ENCODE data around the gene ARMCX4. TPM values are rescaled to one million over a fixed set of nuclear protein-coding genes. Genes with fewer than 3 reads are reported as not detected.
"Not testable (repeated sequence)": the region's sequence is repeated elsewhere in the genome, so short reads cannot be mapped to it uniquely, and the experiment has no call there.

Gene ARMCX4
- total RNA-seq, 8 experiments from 2014 or later = 3.2 to 21.7 (median 9.6) TPM

DNA sequence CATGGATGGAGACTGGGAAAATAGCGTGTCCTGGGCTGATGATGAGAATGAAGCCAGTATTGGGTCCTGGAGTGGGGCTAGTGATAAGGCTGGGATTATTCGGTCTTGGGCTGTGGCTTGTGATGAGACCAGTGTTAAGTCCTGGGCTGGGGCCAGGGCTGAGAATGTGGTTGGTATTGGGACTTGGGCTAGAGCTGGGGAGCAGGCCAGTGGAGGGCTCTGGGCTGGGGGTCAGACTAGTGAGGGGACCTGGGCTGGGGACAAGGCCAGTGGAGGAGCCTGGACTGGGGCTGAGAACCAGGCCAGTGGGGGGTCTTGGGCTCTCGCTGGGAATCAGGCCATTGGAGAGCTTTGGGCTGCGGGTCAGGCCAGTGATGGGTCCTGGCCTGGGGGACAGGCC lies 6.7 kb downstream of the ARMCX4 start:
- in situ Hi-C loops (cut with MboI; ENCODE audit: low pct_unique_long_range_greater_than_20kb in 2 of 9, low sequenced_read_pairs in 9 of 9, unreplicated experiment in 9 of 9) = no loop called here
- H3K27ac ChIP-seq = no peak overlapping the region
- no peaks in the 10 kb centered on the region for H3K4me1 ChIP-seq (replicated peaks in 1 of 2)
- peak in 1 of 8 experiments; percentile 16 for ATAC-seq (replicated peaks in 6 of 8)
- H3K4me3 ChIP-seq = no peak overlapping the region
- no CpG with 5 or more reads among the region's 4 CpGs for WGBS, 10 experiments

DNA sequence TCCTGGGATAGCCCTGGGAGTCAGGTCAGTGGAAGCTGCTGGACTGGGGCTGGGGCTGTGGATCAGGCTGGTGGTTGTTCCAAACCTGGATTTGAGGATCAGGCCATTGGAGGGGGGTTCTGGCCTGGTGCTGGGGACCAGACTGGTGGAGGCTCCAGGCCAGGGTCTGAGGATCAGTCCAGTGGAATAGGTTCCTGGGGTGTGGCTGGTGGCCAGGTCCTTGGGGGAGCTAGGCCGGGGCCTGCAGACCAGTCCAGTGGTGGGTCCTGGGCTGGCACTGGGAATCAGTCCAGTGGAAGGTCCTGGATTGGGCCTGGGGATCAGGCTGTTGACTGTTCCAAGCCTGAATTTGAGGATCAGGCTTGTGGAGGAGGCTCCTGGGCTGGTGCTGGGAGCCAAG lies 8.0 kb downstream of the ARMCX4 start:
- no CpG with 5 or more reads among the region's 1 CpG for WGBS, 10 experiments
- Histone ChIP-seq H3K4me3 (no peak overlapping the region), H3K4me1 (replicated peaks in 1 of 2) (no peaks in the 10 kb centered on the region), H3K27ac (no peak overlapping the region)
- no peak for ATAC-seq (replicated peaks in 6 of 8)
- in situ Hi-C loops (cut with MboI; ENCODE audit: low pct_unique_long_range_greater_than_20kb in 2 of 9, low sequenced_read_pairs in 9 of 9, unreplicated experiment in 9 of 9) = no loop called here

DNA sequence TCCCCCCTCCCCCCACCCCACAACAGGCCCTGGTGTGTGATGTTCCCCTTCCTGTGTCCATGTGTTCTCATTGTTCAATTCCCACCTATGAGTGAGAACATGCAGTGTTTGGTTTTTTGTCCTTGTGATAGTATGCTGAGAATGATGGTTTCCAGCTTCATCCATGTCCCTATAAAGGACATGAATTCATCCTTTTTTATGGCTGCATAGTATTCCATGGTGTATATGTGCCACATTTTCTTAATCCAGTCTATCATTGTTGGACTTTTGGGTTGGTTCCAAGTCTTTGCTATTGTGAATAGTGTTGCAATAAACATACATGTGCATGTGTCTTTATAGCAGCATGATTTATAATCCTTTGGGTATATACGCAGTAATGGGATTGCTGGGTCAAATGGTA lies 17.7 kb downstream of the ARMCX4 start:
- in situ Hi-C loops (cut with MboI; ENCODE audit: low pct_unique_long_range_greater_than_20kb in 2 of 9, low sequenced_read_pairs in 9 of 9, unreplicated experiment in 9 of 9); ATAC-seq (replicated peaks in 6 of 8); H3K27ac ChIP-seq; H3K4me3 ChIP-seq; H3K4me1 ChIP-seq (replicated peaks in 1 of 2): not testable (repeated sequence)
- WGBS, 10 experiments = no CpG with 5 or more reads among the region's 1 CpG

DNA sequence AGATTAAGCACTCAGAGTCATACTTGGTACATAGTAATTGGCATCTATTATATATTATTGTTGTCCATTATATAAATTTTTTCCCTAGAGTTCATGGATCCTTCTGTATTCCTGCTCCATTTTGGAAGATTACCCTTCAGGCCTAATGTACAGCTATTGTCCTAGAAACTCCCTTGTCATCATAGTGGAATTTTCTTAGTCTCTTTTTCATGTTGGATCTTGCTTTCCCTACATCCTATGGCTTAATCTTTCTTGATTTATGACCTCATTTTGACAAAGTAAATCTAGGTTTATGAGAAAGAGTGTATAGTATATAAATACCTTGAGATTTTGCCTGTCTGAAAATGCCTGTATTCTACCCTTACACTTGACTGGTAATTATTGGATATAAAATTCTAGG lies 22.1 kb downstream of the ARMCX4 start:
- no peak for ATAC-seq (replicated peaks in 6 of 8)
- in situ Hi-C loops (cut with MboI; ENCODE audit: low pct_unique_long_range_greater_than_20kb in 2 of 9, low sequenced_read_pairs in 9 of 9, unreplicated experiment in 9 of 9) = no loop called here

DNA sequence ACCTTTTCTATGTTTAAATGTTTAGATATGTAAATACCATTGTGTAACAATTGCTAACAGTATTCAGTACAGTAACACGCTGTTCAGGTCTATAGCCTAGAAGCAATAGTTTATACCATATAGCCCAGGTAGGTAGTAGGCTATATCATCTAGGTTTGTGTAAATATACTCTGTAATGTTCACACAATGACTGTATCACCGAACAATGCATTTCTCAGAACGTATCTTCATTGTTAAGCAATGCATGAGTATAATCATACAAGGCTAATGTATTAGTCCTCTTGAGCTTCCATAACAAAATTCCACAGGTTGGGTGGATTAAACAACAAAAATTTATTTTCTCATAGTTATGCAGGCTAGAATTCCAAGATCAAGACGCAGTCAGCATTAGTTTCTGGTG lies 22.7 kb downstream of the ARMCX4 start:
- no peak for ATAC-seq (replicated peaks in 6 of 8)
- in situ Hi-C loops (cut with MboI; ENCODE audit: low pct_unique_long_range_greater_than_20kb in 2 of 9, low sequenced_read_pairs in 9 of 9, unreplicated experiment in 9 of 9) = no loop called here
- no peaks in the 10 kb centered on the region for H3K4me1 ChIP-seq (replicated peaks in 1 of 2)
- H3K27ac ChIP-seq = no peak overlapping the region
- no peak overlapping the region for H3K4me3 ChIP-seq
- WGBS, 10 experiments = 25 to 100% (median 68%) methylated on average over 1 to 4 of the region's 4 CpGs; no CpG with 5 or more reads in 6 of the 10 experiments

More for the DNA sequence above, 22.1 kb downstream of the ARMCX4 start:
- H3K4me1 ChIP-seq (replicated peaks in 1 of 2) = no peaks in the 10 kb centered on the region
- no peak overlapping the region for H3K4me3 ChIP-seq
- no peak overlapping the region for H3K27ac ChIP-seq

DNA sequence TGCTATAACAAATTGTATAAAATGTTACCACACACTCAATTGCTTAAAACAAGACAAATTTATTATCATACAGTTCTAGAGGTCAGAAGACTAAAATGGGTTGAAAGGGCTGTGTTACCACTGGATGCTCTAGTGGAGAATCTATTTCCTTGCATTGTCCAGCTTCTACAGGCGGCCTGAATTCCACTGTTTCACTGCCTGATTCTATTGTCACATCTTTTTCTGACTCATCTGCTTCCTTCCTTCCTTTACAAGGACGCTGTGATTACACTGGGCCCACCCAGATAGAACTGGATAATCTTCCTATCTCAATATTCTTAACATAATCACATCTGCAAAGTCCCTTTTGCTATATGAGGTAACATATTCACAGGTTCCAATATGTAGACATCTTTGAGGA lies 45.7 kb downstream of the ARMCX4 start:
- Histone ChIP-seq H3K4me3 (no peak overlapping the region), H3K4me1 (replicated peaks in 1 of 2) (no peaks in the 10 kb centered on the region), H3K27ac (no peak overlapping the region)
- WGBS, 10 experiments = 32 to 100% (median 90%) methylated on average over 1 to 2 of the region's 2 CpGs; no CpG with 5 or more reads in 4 of the 10 experiments
- in situ Hi-C loops (cut with MboI; ENCODE audit: low pct_unique_long_range_greater_than_20kb in 2 of 9, low sequenced_read_pairs in 9 of 9, unreplicated experiment in 9 of 9) = no loop called here
- no peak for ATAC-seq (replicated peaks in 6 of 8)

Other genes starting within 250 kb of the ARMCX4 start
- gene TAF7L, start 194.1 kb upstream of the ARMCX4 start, total RNA-seq = 1 to 10 TPM in 1 of 8 experiments, under 1 TPM in 7; 0.07 to 1.7 (median 0.22) TPM
- 10 to 100 TPM in 5 of 8 experiments, 1 to 10 TPM in 3; 7.2 to 30.0 (median 12.6) TPM for gene TIMM8A, start 136.7 kb upstream of the ARMCX4 start, total RNA-seq
- gene BTK, start 99.3 kb upstream of the ARMCX4 start, total RNA-seq = 1 to 10 TPM in 4 of 8 experiments, under 1 TPM in 4; 0.16 to 1.2 (median 0.81) TPM
- gene RPL36A, start 94.4 kb upstream of the ARMCX4 start, total RNA-seq = 1,000 to 10,000 TPM; 2,585 to 5,365 (median 3,457) TPM
- gene GLA, start 77.5 kb upstream of the ARMCX4 start, total RNA-seq = 10 to 100 TPM; 15.7 to 72.8 (median 26.8) TPM
- gene HNRNPH2, start 77.2 kb upstream of the ARMCX4 start, total RNA-seq = 10 to 100 TPM; 53.6 to 97.9 (median 78.7) TPM
- 10 to 100 TPM in 7 of 8 experiments, under 1 TPM in 1; 0.94 to 68.3 (median 45.7) TPM for gene ARMCX1, start 65.1 kb downstream of the ARMCX4 start, total RNA-seq
- gene ARMCX6, start 132.5 kb downstream of the ARMCX4 start, total RNA-seq = 10 to 100 TPM; 42.3 to 72.7 (median 56.1) TPM
- gene ARMCX3, start 137.7 kb downstream of the ARMCX4 start, total RNA-seq = 100 to 1,000 TPM in 2 of 8 experiments, 10 to 100 TPM in 6; 52.4 to 135 (median 86.7) TPM
- 100 to 1,000 TPM in 2 of 8 experiments, 10 to 100 TPM in 5, under 1 TPM in 1; 0.59 to 245 (median 57.9) TPM for gene ARMCX2, start 174.4 kb downstream of the ARMCX4 start, total RNA-seq